Hypothalamus (tissue), 51 donors: ENCODE results near the gene TNFRSF9.
"Not testable (repeated sequence)": the region's sequence is repeated elsewhere in the genome, so short reads cannot be mapped to it uniquely, and the experiment has no call there.

Source experiments
- DNase-seq, 51 donors: peaks; one replicate each; lab custom pipeline; 2025; lab: John Stamatoyannopoulos, UW

The TNFRSF9 gene

GRCh38 chr1:7961216-7962013 lies 20.8 kb upstream of the TNFRSF9 start, which contains the start of gene PARK7:
PARK7 (plus strand) TSS chr1:7961711; CDS start chr1:7962786, 1,075 bp downstream.
- DNase-seq, result peak; percentile 96 to 100 (median 99)

GRCh38 chr1:7960867-7961215 lies 20.2 kb upstream of the TNFRSF9 start:
- no peak for DNase-seq

- DNase-seq, result no peak
These were observed 19.5 kb upstream of the TNFRSF9 start for GRCh38 chr1:7960165-7960564.

GRCh38 chr1:7956218-7957032 lies 15.8 kb upstream of the TNFRSF9 start:
- no peak for DNase-seq

- no peak for DNase-seq
These were observed 14.0 kb upstream of the TNFRSF9 start for GRCh38 chr1:7954683-7955082.

GRCh38 chr1:7953850-7954609 lies 13.4 kb upstream of the TNFRSF9 start:
- peak; percentile 59 to 99 (median 96) for DNase-seq

- not testable (repeated sequence) for DNase-seq
These were observed 12.2 kb upstream of the TNFRSF9 start for GRCh38 chr1:7952791-7953190.

GRCh38 chr1:7948960-7949359 lies 8.3 kb upstream of the TNFRSF9 start:
- DNase-seq, result no peak

GRCh38 chr1:7943251-7943650 lies 2.6 kb upstream of the TNFRSF9 start:
- no peak for DNase-seq

- DNase-seq, result peak in 44 of 51 donors; percentile 3 to 58 (median 26)
These were observed 1.7 kb upstream of the TNFRSF9 start for GRCh38 chr1:7942214-7942921.

GRCh38 chr1:7941437-7941793 lies 776 bp upstream of the TNFRSF9 start:
- DNase-seq, result no peak

- DNase-seq, result no peak
These were observed 605 bp downstream of the TNFRSF9 start for GRCh38 chr1:7940034-7940433.

GRCh38 chr1:7938070-7938469 lies 2.6 kb downstream of the TNFRSF9 start:
- DNase-seq, result no peak

- no peak for DNase-seq
These were observed 8.0 kb downstream of the TNFRSF9 start for GRCh38 chr1:7932524-7933138.

- DNase-seq, result no peak
These were observed 9.2 kb downstream of the TNFRSF9 start for GRCh38 chr1:7931446-7931812.

GRCh38 chr1:7930645-7931445 lies 9.8 kb downstream of the TNFRSF9 start:
- no peak for DNase-seq

- DNase-seq, result no peak
These were observed 11.0 kb downstream of the TNFRSF9 start for GRCh38 chr1:7929637-7930036.

GRCh38 chr1:7928247-7928646 lies 12.4 kb downstream of the TNFRSF9 start:
- no peak for DNase-seq

- not testable (repeated sequence) for DNase-seq
These were observed 13.6 kb downstream of the TNFRSF9 start for GRCh38 chr1:7927061-7927460.
